ENCODE results near the gene TMEM192.
"Not testable (repeated sequence)": the region's sequence is repeated elsewhere in the genome, so short reads cannot be mapped to it uniquely, and the experiment has no call there.

TMEM192 gene

DNA sequence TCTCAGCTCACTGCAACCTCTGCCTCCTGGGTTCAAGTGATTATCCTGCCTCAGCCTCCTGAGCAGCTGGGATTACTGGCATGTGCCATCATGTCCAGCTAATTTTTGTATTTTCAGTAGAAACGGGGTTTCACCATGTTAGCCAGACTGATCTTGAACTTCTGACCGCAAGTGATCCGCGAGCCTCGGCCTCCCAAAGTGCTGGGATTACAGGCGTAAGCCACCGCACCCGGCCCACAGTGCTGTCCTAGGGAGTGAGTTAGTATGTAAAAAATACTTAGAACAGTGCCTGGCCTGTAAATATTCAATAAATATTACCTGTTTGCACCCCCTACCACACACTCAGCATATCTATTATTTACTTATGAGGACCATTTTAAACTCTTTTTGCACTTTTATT lies 20.5 kb downstream of the TMEM192 start:
- DNase-seq (ENCODE audit: low read depth in 2 of 2) = not testable (repeated sequence)

DNA sequence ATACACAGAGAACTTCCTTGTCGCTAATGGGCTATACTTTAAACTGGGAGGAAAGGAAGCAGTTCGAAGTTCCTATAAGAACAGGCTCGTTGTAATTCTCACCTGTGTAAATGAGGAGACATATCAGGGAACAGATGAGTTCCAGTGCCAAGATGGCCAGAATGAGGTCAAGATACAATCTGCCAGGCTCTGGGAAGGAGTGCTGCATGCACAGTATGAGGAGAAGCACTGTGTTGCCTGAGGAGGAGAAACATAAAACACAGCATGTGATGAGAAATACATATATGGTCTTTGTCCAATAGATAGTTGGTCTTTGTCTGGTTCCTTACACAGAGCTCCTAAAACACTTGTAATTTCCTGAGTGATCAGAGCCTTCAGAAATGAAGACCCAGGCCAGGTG lies 24.3 kb downstream of the TMEM192 start:
- DNase-seq (ENCODE audit: low read depth in 2 of 2) = no peak

DNA sequence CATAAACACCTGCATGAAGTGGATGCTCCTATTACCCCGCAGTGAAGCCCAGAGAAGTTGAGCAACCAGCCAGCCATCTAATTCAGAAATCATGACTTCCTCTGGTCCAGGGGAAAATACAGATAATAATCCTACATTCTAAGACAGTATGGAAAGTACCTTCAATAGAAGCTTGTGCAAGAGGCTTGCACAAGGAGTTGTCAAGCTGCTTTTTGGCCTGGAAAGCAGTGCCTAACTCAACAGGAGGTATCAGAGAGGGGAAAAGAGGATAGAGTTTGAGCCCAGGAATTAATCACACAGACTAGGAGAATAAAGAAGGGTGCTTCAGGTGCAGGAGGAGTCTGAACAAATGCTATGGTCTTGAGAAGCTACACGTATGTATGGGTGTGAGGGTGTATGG lies 26.7 kb downstream of the TMEM192 start:
- DNase-seq (ENCODE audit: low read depth in 2 of 2) = no peak

DNA sequence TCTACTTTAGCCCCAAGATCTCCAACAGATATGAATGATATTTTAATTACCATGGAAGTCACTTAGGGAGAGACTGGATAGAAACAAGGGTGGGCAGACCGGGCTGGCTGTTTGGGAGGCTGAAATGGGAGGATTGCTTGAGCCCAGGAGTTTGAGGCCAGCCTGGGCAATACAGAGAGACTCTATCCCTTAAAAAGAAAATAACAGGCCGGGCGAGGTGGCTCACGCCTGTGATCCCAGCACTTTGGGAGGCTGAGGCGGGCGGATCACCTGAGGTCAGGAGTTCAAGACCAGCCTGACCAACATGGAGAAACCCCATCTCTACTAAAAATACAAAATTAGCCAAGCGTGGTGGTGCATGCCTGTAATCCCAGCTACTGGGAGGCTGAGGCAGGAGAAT lies 27.9 kb downstream of the TMEM192 start:
- DNase-seq (ENCODE audit: low read depth in 2 of 2) = not testable (repeated sequence)

DNA sequence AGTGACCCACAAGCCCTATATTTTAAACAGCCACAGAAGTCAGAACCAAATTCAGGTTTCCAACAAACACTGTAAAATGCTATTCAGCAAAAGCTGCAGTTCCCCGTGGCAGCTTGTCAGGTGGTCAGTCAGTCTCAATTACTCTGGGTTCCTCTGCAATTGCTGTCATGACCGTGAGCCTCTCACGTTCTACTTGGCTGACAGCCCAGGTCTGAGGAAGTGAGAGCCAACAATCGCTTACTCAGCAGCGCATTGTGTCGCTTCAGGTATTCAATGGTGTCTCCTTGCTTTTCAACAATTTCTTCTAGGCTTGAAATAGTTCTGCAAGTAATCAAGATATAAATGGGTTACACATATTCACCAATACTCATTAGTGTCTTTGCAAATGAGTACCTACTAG lies 33.2 kb downstream of the TMEM192 start:
- DNase-seq (ENCODE audit: low read depth in 2 of 2) = no peak

DNA sequence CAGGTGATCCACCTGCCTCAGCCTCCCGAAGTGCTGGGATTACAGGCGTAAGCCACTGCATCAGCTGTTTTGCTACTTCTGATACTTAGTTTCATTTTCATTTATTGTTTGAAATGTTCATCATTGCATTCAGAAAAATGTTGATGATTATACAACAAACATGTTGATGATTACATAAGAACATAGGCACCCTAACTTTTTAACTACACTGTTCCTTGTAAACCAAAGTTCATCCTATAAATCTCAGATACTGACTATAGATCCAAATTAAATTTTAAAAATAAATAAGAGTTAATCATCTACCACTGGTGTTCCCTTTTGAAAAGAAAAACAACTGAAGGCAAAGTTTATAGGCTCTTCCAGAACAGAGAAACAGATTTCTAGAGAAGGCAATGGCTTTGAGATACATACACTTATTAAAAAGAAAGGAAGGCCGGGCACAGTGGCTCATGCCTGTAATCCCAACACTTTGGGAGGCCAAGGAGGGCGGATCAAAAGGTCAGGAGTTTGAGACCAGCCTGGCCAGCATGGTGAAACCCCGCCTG lies 35.6 kb downstream of the TMEM192 start:
- DNase-seq (ENCODE audit: low read depth in 2 of 2) = no peak

DNA sequence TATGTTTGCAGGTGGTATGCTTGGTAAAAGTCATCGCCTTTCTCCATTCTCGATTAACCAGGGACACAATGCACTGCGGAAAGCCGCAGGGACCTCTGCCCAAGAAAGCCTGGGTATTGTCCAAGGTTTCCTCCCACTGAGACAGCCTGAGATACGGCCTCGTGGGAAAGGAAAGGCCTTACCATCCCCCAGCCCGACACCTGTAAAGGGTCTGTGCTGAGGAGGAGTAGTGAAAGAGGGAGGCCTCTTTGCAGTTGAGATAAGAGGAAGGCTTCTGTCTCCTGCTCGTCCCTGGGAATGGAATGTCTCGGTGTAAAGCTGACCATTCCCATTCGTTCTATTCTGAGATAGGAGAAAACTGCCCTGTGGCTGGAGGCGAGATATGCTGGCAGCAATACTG lies 39.3 kb downstream of the TMEM192 start:
- DNase-seq (ENCODE audit: low read depth in 2 of 2) = not testable (repeated sequence)

DNA sequence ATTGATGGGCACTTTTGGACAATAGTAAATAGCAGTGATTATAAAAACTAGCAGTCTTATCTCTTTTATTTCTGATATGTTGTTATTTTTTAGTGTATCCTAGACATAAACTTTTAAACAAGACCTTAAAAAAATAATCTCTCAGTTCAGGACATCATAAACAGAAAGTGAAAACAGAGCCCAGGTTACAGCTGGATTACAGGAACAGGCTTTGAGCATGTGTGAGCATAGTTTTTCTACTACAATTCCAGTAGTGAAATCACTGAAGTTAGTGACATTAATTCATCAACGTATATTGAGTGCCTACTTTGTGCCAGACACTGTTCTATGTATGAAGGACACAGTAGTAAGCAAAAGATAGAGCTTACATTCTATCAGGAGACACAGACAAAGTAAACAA lies 42.1 kb downstream of the TMEM192 start:
- no peak for DNase-seq (ENCODE audit: low read depth in 2 of 2)

DNA sequence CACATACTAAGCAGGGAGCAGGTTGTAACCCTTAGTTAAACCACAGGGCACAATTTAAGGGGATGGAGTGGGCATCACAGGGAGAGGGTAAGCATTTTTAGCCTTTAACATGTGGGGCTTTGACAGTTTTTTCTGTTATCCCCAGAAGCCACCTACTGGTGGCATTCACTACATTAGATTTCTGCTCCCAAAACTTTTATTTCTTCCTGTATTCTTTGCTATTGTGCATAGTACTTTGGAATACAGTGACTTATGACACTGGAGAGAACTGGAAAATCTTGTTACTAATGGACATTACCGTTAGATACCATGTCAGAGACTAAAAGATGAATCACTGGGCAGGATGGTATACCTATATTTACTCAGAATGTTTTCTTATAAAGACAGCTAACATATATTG lies 51.7 kb downstream of the TMEM192 start:
- no peak for DNase-seq (ENCODE audit: low read depth in 2 of 2)

DNA sequence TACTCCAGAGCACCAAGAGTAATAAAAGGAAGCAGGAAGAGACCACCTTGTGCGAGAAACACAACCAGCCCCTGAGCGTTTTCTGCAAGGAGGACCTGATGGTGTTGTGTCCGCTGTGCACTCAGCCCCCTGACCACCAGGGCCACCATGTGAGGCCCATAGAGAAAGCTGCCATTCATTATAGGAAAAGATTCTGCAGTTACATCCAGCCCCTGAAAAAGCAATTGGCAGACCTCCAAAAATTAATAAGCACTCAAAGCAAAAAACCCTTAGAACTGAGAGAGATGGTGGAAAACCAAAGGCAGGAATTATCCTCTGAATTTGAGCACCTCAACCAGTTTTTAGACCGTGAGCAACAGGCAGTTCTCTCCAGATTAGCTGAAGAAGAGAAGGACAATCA lies 53.3 kb downstream of the TMEM192 start:
- DNase-seq (ENCODE audit: low read depth in 2 of 2) = no peak

DNA sequence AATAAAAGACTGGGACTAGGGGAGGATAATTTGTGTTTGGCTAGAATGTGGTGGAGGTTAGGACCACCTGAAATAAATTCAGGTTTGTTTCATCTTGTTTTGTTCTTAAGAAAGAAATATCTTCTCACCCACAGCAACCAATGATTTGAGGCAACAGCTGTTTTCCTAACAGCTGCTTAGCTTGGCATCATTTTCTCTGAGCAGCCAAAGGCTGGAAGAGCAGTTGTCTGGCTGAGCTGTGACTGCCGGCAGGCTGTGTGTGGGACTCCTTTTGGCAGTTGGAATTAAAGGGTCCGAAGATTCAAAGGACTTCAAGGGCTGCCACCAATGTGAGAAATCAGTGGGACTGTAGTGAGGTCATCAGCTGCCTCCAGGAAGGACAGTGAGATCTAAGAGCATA lies 54.0 kb downstream of the TMEM192 start:
- DNase-seq (ENCODE audit: low read depth in 2 of 2) = no peak

DNA sequence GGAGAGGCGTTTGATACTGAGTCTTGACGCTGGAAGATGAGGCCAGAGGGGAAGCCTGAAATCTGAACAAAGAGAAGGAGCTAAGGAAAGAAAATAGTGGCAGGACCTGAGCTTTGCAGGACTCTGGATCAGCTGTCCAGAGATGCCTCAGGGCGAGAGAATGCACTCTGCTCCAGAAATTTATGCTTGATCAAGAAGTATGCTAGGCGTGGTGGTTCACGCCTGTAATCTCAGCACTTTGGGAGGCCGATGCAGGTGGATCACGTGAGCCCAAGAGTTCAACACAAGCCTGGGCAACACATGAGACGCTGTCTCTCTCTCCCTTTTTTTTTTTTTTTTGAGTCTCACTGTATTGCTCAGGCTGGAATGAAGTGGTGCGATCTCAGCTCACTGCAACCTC lies 57.1 kb downstream of the TMEM192 start:
- no peak for DNase-seq (ENCODE audit: low read depth in 2 of 2)

DNA sequence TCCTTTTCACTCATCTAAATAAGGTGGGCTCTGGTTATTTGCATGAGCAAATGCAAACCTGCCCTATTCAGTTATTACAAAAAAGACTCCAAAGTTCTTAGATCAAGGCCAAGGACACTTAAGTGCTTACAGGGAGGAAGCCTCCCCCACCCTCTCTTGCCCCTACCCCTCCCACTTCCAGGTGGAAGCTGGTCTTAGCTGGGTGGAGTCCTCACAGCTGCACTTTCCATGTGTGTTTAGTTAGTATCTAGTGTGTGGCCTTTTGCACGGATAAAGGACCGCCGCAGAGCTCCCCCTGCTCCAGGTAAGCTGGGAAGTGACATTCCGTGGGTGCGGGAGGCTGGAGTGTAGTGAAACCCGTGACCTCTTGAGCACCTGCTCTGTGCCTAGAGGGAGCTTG lies 59.0 kb downstream of the TMEM192 start, which contains the start of gene TRIM75:
TSS of gene TRIM75 (plus strand) at position 222 of the 400 bp plus-strand sequence. CDS start 5,282 bp downstream, outside the sequence.
- DNase-seq (ENCODE audit: low read depth in 2 of 2) = no peak

DNA sequence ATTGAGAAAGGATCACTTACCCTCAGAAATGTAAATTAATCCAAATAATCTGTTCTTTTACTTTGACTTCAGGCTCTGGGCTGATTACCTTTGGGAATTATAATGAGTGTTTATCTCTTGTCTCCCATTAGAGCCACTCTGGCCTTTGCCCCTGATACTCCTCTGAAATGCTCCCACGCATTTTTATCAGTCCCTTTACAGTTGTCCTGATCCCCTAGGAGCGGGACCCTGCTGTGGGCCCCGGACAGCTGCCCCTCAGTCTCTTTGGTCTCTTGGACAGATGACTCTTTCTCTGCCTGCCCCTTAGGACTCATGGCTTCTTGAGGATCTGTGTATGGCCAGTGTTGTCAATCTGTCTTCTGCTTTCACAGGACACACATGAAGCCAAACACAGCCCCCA lies 60.0 kb downstream of the TMEM192 start:
- DNase-seq (ENCODE audit: low read depth in 2 of 2) = no peak

DNA sequence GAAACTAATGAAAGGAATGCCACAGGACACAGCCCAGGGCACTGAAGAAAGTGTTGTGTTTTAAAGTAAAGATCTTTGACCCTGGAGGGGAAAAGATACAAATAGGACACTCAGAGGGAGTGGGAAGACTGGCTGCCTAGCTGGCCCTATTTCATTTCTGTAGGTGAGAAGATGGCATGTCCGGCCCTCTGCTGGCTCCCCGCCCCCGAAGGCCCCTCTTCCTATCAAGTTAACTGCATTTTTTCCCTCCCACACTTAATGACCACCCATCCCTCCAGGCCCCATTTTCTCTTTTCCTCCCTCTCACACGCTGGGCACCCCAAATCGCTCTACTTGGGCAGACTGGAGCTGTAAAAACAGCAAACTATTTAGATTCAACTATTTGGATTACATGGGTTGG lies 64.5 kb downstream of the TMEM192 start:
- no peak for DNase-seq (ENCODE audit: low read depth in 2 of 2)

DNA sequence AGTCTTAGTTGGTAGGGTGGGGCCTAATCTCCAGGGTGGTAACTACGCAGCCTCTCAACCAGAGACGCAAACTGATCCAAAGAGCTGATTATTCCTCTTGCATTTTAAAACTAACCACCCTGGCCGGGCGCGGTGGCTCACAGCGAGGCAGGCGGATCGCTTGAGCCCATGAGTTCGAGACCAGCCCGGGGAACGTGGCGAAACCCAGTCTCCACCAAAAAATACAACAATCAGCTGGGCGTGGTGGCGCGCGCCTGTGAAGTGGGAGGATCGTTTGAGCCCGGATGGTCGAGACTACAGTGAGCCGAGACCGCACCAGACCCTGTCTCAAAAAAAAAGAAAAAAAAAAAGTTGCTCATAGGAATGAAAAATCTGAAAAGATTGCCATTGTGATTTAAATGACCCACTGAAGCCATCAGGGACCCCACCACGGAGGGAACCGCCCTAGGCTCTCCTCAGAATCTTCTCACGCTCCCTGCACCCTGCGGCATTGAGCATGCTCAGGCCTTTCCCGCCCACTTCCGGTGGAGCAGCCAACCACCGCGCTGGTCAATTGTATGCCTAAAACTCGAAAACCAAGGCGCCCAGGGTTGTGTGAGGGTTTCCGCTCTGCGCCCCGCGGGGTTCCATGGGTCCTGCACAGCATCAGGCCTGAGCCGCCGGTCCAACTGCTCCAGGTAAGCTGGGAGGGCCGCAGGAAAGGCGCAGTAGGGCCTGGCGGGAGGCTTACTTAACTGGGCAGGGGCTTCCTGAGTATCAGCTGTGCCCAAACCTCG lies 81.0 kb downstream of the TMEM192 start, which contains the start of gene TRIM60:
TSS of gene TRIM60 (plus strand) at position 564 of the 776 bp plus-strand sequence. CDS start 8,074 bp downstream, outside the sequence.
- no peak for DNase-seq (ENCODE audit: low read depth in 2 of 2)

DNA sequence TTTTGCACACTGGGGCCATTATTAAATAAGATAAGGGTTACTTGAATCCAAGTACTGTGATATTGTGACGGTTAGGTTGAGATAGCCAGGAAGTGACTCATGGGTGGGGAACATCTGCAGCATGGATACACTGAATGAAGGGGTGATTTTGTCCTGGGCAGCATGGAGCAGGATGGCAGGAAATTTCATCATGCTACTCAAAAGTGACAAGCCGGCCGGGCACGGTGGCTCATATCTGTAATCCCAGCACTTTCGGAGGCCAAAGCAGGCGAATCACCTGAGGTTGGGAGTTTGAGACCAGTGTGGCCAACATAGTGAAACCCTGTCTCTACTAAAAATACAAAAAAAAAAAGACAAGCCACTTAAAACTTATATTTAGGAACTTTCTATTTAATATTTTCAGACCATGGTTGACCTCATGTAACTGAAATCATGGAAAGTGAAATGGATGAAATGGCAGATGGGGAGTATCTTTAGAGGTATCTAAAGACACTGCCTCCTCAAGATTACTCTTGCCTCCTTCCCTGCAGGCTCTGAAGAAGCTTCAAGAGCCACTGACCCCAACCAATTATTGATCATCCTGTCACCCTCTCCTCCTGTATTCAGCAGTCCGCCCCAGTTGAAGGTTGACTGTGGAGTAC lies 84.8 kb downstream of the TMEM192 start:
- no peak for DNase-seq (ENCODE audit: low read depth in 2 of 2)

DNA sequence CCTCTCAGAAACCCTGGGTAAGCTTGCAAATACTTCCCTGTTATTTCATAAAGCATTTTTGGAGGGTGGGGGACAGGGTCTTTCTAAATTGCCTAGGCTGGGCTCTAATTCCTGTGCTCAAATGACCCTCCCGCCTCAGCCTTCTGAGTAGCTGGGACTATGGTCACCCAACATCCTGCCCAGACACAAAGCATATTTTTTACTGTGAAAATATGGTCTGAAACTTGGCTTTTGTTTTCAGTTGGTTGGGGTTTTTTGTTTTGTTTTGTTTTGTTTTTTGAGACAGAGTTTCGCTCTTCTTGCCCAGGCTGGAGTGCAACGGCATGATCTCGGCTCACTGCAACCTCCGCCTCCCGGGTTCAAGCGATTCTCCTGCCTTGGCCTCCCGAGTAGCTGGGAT lies 86.9 kb downstream of the TMEM192 start:
- DNase-seq (ENCODE audit: low read depth in 2 of 2) = not testable (repeated sequence)
